Chondrocyte (in vitro differentiated cells): ENCODE data around the gene SGPL1. TPM values are rescaled to one million over a fixed set of nuclear protein-coding genes. Genes with fewer than 3 reads are reported as not detected.

Experiments used
- DNase-seq: peaks from one replicate; pipeline ENCODE4 v3.0.0; 2021; ENCODE audit warnings: mixed read lengths, low spot score
- H3K27ac Mint-ChIP-seq: one replicate; pipeline ENCODE4 v1.8.0; 2021; ENCODE audit warnings: mild to moderate bottlenecking, moderate library complexity, mixed read lengths; ENCODE audit not compliant: unreplicated experiment
- H3K27me3 Mint-ChIP-seq: 2 replicates; pipeline ENCODE4 v1.8.0; 2021; ENCODE audit warnings: low read depth, mixed read lengths
- H3K36me3 Mint-ChIP-seq: 2 replicates; pipeline ENCODE4 v1.8.0; 2021; ENCODE audit warnings: low read depth, mixed read lengths
- H3K4me1 Mint-ChIP-seq: 2 replicates; pipeline ENCODE4 v1.8.0; 2021; ENCODE audit warnings: low read depth, mild to moderate bottlenecking, mixed read lengths
- H3K4me3 Mint-ChIP-seq: one replicate; pipeline ENCODE4 v1.8.0; 2021; ENCODE audit warnings: mild to moderate bottlenecking, moderate library complexity, mixed read lengths; ENCODE audit not compliant: unreplicated experiment
- H3K9me3 Mint-ChIP-seq: 2 replicates; pipeline ENCODE4 v1.8.0; 2021; ENCODE audit warnings: low read depth, mixed read lengths
- total RNA-seq: library from RNA; stranded (reverse); gene quantifications from 3 replicates; pipeline ENCODE4 v1.2.1, GENCODE V29; 2021
- TF ChIP-seq, protein P1 (sequence below): fragments of 200-600 bp; sonication (generic); IDR thresholded peaks from 2 replicates; pipeline ENCODE4 v1.5.0; 2021; ENCODE audit warnings: antibody characterized with exemption, mild to moderate bottlenecking, moderate library complexity

Gene SGPL1
- total RNA-seq, 1 donor from 2014 or later, result 71.8 TPM

- TF ChIP-seq, protein P1, sequence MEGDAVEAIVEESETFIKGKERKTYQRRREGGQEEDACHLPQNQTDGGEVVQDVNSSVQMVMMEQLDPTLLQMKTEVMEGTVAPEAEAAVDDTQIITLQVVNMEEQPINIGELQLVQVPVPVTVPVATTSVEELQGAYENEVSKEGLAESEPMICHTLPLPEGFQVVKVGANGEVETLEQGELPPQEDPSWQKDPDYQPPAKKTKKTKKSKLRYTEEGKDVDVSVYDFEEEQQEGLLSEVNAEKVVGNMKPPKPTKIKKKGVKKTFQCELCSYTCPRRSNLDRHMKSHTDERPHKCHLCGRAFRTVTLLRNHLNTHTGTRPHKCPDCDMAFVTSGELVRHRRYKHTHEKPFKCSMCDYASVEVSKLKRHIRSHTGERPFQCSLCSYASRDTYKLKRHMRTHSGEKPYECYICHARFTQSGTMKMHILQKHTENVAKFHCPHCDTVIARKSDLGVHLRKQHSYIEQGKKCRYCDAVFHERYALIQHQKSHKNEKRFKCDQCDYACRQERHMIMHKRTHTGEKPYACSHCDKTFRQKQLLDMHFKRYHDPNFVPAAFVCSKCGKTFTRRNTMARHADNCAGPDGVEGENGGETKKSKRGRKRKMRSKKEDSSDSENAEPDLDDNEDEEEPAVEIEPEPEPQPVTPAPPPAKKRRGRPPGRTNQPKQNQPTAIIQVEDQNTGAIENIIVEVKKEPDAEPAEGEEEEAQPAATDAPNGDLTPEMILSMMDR, result no peak
- Mint-ChIP-seq H3K36me3 (no peaks in the 10 kb centered on the region), H3K27ac (no peak overlapping the region), H3K4me3 (no peak overlapping the region), H3K27me3 (no peaks in the 10 kb centered on the region), H3K4me1 (no peaks in the 10 kb centered on the region), H3K9me3 (no peaks in the 10 kb centered on the region)
- no peak for DNase-seq
Measured at GRCh38 chr10:70778267-70778924, 37.4 kb upstream of the SGPL1 start.

GRCh38 chr10:70779088-70779487, 36.7 kb upstream of the SGPL1 start:
- no peak for DNase-seq
- no peak overlapping the region for H3K4me3 Mint-ChIP-seq
- no peaks in the 10 kb centered on the region for H3K4me1 Mint-ChIP-seq
- no peaks in the 10 kb centered on the region for H3K9me3 Mint-ChIP-seq
- TF ChIP-seq, protein P1, result no peak
- no peaks in the 10 kb centered on the region for H3K36me3 Mint-ChIP-seq
- no peaks in the 10 kb centered on the region for H3K27me3 Mint-ChIP-seq
- H3K27ac Mint-ChIP-seq, result no peak overlapping the region

DNA sequence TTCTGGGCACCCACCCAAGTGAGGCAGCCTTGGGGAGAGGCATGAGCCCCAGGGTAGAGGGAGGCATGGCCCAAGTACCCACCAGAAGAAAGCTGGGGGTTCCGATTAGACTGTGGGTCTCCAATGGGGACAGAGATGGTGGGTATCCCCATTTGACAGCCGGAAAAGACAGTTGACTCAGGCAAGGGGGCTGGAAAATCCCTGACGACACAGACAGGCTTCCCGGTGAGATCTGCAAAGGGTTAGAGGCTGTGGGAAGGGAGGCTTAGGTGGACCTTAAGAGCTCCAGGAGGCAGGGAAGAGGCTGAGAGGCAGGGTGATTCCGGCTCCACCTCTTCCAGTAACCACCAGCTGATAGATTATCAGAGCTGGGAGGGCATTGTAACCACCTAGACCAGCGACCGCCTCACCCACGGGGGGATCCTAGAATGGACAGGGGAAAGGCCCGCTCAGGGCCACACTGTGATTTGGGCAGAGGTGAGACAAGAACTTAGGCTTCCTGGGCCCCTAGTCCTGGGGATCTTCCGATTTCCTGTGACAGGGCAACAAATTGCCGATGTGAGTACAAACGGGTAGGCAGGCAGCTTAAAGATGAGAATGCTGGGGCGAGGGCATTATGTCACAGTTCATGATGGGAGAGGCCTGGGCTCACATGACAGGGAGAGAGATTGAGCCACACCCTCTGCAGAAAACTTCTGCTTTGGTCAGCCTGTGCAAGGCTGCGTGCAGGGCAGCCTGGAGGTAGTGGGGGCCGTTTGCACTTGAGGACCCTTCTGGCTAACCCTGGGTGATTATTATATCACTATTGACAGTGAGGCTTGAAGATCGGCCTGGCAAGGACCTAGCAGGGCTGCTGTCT, 36.0 kb upstream of the SGPL1 start:
- DNase-seq, result no peak
- Mint-ChIP-seq H3K27ac (no peak overlapping the region), H3K4me1 (no peaks in the 10 kb centered on the region), H3K4me3 (no peak overlapping the region), H3K9me3 (no peaks in the 10 kb centered on the region), H3K36me3 (no peaks in the 10 kb centered on the region), H3K27me3 (no peaks in the 10 kb centered on the region)
- TF ChIP-seq, protein P1, result no peak

- Mint-ChIP-seq H3K4me1 (no peaks in the 10 kb centered on the region), H3K4me3 (no peak overlapping the region), H3K27ac (no peak overlapping the region), H3K36me3 (no peaks in the 10 kb centered on the region), H3K27me3 (no peaks in the 10 kb centered on the region), H3K9me3 (no peaks in the 10 kb centered on the region)
- TF ChIP-seq, protein P1, result no peak
- no peak for DNase-seq
Measured at GRCh38 chr10:70780370-70780760, 35.4 kb upstream of the SGPL1 start.

DNA sequence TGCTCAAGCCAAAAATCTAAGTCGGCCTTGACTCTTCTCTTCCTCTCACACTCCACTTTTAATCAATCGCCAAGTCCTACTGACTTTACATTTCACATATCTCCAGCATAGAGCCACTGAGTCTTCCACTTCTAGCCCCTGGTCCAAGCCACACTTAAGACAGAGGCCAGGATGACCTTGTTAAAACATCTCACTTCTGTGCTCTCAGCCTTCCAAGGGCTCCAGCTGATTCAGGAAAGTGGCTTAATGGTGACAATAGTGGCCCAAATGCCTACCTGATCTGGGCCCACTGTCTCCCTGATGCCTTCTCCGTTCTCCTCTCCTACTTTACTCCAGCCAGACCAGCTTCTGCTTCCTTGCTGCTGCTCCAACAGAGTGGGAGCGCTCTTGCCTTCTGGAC, 35.0 kb upstream of the SGPL1 start:
- no peak for DNase-seq
- TF ChIP-seq, protein P1, result no peak
- Mint-ChIP-seq H3K4me3 (no peak overlapping the region), H3K4me1 (no peaks in the 10 kb centered on the region), H3K36me3 (no peaks in the 10 kb centered on the region), H3K9me3 (no peaks in the 10 kb centered on the region), H3K27me3 (no peaks in the 10 kb centered on the region), H3K27ac (no peak overlapping the region)
